ENCODE results near the gene ZSWIM6. TPM values are rescaled to one million over a fixed set of nuclear protein-coding genes. Genes with fewer than 3 reads are reported as not detected.
"Not testable (repeated sequence)": the region's sequence is repeated elsewhere in the genome, so short reads cannot be mapped to it uniquely, and the experiment has no call there.

The ZSWIM6 gene
- polyA plus RNA-seq, 2 donors = 3.6 to 5.4 TPM

GRCh38 chr5:61421262-61421661 is 89.2 kb downstream of the ZSWIM6 start:
- H3K9me3 ChIP-seq (ENCODE audit: control insufficient read depth in 2 of 2, insufficient read depth in 1 of 2, low read depth in 1 of 2, low read length in 1 of 2); H3K27ac ChIP-seq (ENCODE audit: low read depth in 2 of 2, low read length in 1 of 2); H3K4me1 ChIP-seq (ENCODE audit: control insufficient read depth in 2 of 2, insufficient read depth in 2 of 2, low read length in 1 of 2); H3K36me3 ChIP-seq (ENCODE audit: control insufficient read depth in 2 of 2, insufficient read depth in 2 of 2, low read length in 1 of 2); H3K27me3 ChIP-seq (ENCODE audit: control insufficient read depth in 1 of 2, insufficient read depth in 2 of 2, low read length in 2 of 2); H3K4me3 ChIP-seq (ENCODE audit: low read depth in 1 of 2, low read length in 2 of 2): not testable (repeated sequence)

- Histone ChIP-seq H3K27me3 (ENCODE audit: control insufficient read depth in 1 of 2, insufficient read depth in 2 of 2, low read length in 2 of 2) (no peaks in the 10 kb centered on the region), H3K36me3 (ENCODE audit: control insufficient read depth in 2 of 2, insufficient read depth in 2 of 2, low read length in 1 of 2) (no peaks in the 10 kb centered on the region), H3K4me1 (ENCODE audit: control insufficient read depth in 2 of 2, insufficient read depth in 2 of 2, low read length in 1 of 2) (no peaks in the 10 kb centered on the region), H3K9me3 (ENCODE audit: control insufficient read depth in 2 of 2, insufficient read depth in 1 of 2, low read depth in 1 of 2, low read length in 1 of 2) (no peaks in the 10 kb centered on the region), H3K27ac (ENCODE audit: low read depth in 2 of 2, low read length in 1 of 2) (no peak overlapping the region), H3K4me3 (ENCODE audit: low read depth in 1 of 2, low read length in 2 of 2) (no peak overlapping the region)
- WGBS, 2 donors = 62 to 63% methylated on average over 3 of the region's 3 CpGs
Measured at GRCh38 chr5:61423487-61424145, 91.6 kb downstream of the ZSWIM6 start.

GRCh38 chr5:61425918-61426317 is 93.9 kb downstream of the ZSWIM6 start:
- 95 to 96% methylated on average over 1 of the region's 1 CpG for WGBS, 2 donors
- H3K4me1 ChIP-seq (ENCODE audit: control insufficient read depth in 2 of 2, insufficient read depth in 2 of 2, low read length in 1 of 2) = no peaks in the 10 kb centered on the region
- no peak overlapping the region for H3K27ac ChIP-seq (ENCODE audit: low read depth in 2 of 2, low read length in 1 of 2)
- no peaks in the 10 kb centered on the region for H3K36me3 ChIP-seq (ENCODE audit: control insufficient read depth in 2 of 2, insufficient read depth in 2 of 2, low read length in 1 of 2)
- no peaks in the 10 kb centered on the region for H3K27me3 ChIP-seq (ENCODE audit: control insufficient read depth in 1 of 2, insufficient read depth in 2 of 2, low read length in 2 of 2)
- H3K4me3 ChIP-seq (ENCODE audit: low read depth in 1 of 2, low read length in 2 of 2) = no peak overlapping the region
- H3K9me3 ChIP-seq (ENCODE audit: control insufficient read depth in 2 of 2, insufficient read depth in 1 of 2, low read depth in 1 of 2, low read length in 1 of 2) = no peaks in the 10 kb centered on the region

GRCh38 chr5:61429906-61430305 is 97.8 kb downstream of the ZSWIM6 start:
- 92 to 95% methylated on average over 1 of the region's 1 CpG for WGBS, 2 donors
- H3K9me3 ChIP-seq (ENCODE audit: control insufficient read depth in 2 of 2, insufficient read depth in 1 of 2, low read depth in 1 of 2, low read length in 1 of 2) = no peaks in the 10 kb centered on the region
- H3K36me3 ChIP-seq (ENCODE audit: control insufficient read depth in 2 of 2, insufficient read depth in 2 of 2, low read length in 1 of 2) = no peaks in the 10 kb centered on the region
- H3K4me3 ChIP-seq (ENCODE audit: low read depth in 1 of 2, low read length in 2 of 2) = no peak overlapping the region
- no peaks in the 10 kb centered on the region for H3K27me3 ChIP-seq (ENCODE audit: control insufficient read depth in 1 of 2, insufficient read depth in 2 of 2, low read length in 2 of 2)
- peaks cover 0 to 2% of the 10 kb centered on the region in 2 donors for H3K4me1 ChIP-seq (ENCODE audit: control insufficient read depth in 2 of 2, insufficient read depth in 2 of 2, low read length in 1 of 2)
- H3K27ac ChIP-seq (ENCODE audit: low read depth in 2 of 2, low read length in 1 of 2) = no peak overlapping the region

- Histone ChIP-seq H3K27ac (ENCODE audit: low read depth in 2 of 2, low read length in 1 of 2) (no peak overlapping the region), H3K27me3 (ENCODE audit: control insufficient read depth in 1 of 2, insufficient read depth in 2 of 2, low read length in 2 of 2) (no peaks in the 10 kb centered on the region), H3K4me3 (ENCODE audit: low read depth in 1 of 2, low read length in 2 of 2) (no peak overlapping the region), H3K9me3 (ENCODE audit: control insufficient read depth in 2 of 2, insufficient read depth in 1 of 2, low read depth in 1 of 2, low read length in 1 of 2) (no peaks in the 10 kb centered on the region), H3K36me3 (ENCODE audit: control insufficient read depth in 2 of 2, insufficient read depth in 2 of 2, low read length in 1 of 2) (no peaks in the 10 kb centered on the region), H3K4me1 (ENCODE audit: control insufficient read depth in 2 of 2, insufficient read depth in 2 of 2, low read length in 1 of 2) (peaks cover 0 to 2% of the 10 kb centered on the region in 2 donors)
- 40 to 49% methylated on average over 6 of the region's 6 CpGs for WGBS, 2 donors
Measured at GRCh38 chr5:61431923-61432620, 100.0 kb downstream of the ZSWIM6 start.

- peaks cover 0 to 2% of the 10 kb centered on the region in 2 donors for H3K4me1 ChIP-seq (ENCODE audit: control insufficient read depth in 2 of 2, insufficient read depth in 2 of 2, low read length in 1 of 2)
- no peaks in the 10 kb centered on the region for H3K36me3 ChIP-seq (ENCODE audit: control insufficient read depth in 2 of 2, insufficient read depth in 2 of 2, low read length in 1 of 2)
- no peak overlapping the region for H3K27ac ChIP-seq (ENCODE audit: low read depth in 2 of 2, low read length in 1 of 2)
- no peaks in the 10 kb centered on the region for H3K27me3 ChIP-seq (ENCODE audit: control insufficient read depth in 1 of 2, insufficient read depth in 2 of 2, low read length in 2 of 2)
- H3K9me3 ChIP-seq (ENCODE audit: control insufficient read depth in 2 of 2, insufficient read depth in 1 of 2, low read depth in 1 of 2, low read length in 1 of 2) = no peaks in the 10 kb centered on the region
- no peak overlapping the region for H3K4me3 ChIP-seq (ENCODE audit: low read depth in 1 of 2, low read length in 2 of 2)
- 71 to 76% methylated on average over 2 of the region's 2 CpGs for WGBS, 2 donors
Measured at GRCh38 chr5:61435368-61435767, 103.3 kb downstream of the ZSWIM6 start.

- no peaks in the 10 kb centered on the region for H3K36me3 ChIP-seq (ENCODE audit: control insufficient read depth in 2 of 2, insufficient read depth in 2 of 2, low read length in 1 of 2)
- H3K9me3 ChIP-seq (ENCODE audit: control insufficient read depth in 2 of 2, insufficient read depth in 1 of 2, low read depth in 1 of 2, low read length in 1 of 2) = no peaks in the 10 kb centered on the region
- no peaks in the 10 kb centered on the region for H3K27me3 ChIP-seq (ENCODE audit: control insufficient read depth in 1 of 2, insufficient read depth in 2 of 2, low read length in 2 of 2)
- no peak overlapping the region for H3K27ac ChIP-seq (ENCODE audit: low read depth in 2 of 2, low read length in 1 of 2)
- no peaks in the 10 kb centered on the region for H3K4me1 ChIP-seq (ENCODE audit: control insufficient read depth in 2 of 2, insufficient read depth in 2 of 2, low read length in 1 of 2)
- no peak overlapping the region for H3K4me3 ChIP-seq (ENCODE audit: low read depth in 1 of 2, low read length in 2 of 2)
- WGBS, 2 donors = 86 to 92% methylated on average over 3 of the region's 3 CpGs
Measured at GRCh38 chr5:61438298-61438970, 106.4 kb downstream of the ZSWIM6 start.

GRCh38 chr5:61440086-61440485 is 108.0 kb downstream of the ZSWIM6 start:
- Histone ChIP-seq H3K4me1 (ENCODE audit: control insufficient read depth in 2 of 2, insufficient read depth in 2 of 2, low read length in 1 of 2) (no peaks in the 10 kb centered on the region), H3K9me3 (ENCODE audit: control insufficient read depth in 2 of 2, insufficient read depth in 1 of 2, low read depth in 1 of 2, low read length in 1 of 2) (no peaks in the 10 kb centered on the region), H3K27me3 (ENCODE audit: control insufficient read depth in 1 of 2, insufficient read depth in 2 of 2, low read length in 2 of 2) (no peaks in the 10 kb centered on the region), H3K36me3 (ENCODE audit: control insufficient read depth in 2 of 2, insufficient read depth in 2 of 2, low read length in 1 of 2) (no peaks in the 10 kb centered on the region), H3K4me3 (ENCODE audit: low read depth in 1 of 2, low read length in 2 of 2) (no peak overlapping the region), H3K27ac (ENCODE audit: low read depth in 2 of 2, low read length in 1 of 2) (no peak overlapping the region)
- WGBS, 2 donors = 53 to 60% methylated on average over 3 of the region's 3 CpGs

GRCh38 chr5:61440596-61440995 is 108.5 kb downstream of the ZSWIM6 start:
- Histone ChIP-seq H3K4me1 (ENCODE audit: control insufficient read depth in 2 of 2, insufficient read depth in 2 of 2, low read length in 1 of 2) (no peaks in the 10 kb centered on the region), H3K9me3 (ENCODE audit: control insufficient read depth in 2 of 2, insufficient read depth in 1 of 2, low read depth in 1 of 2, low read length in 1 of 2) (no peaks in the 10 kb centered on the region), H3K4me3 (ENCODE audit: low read depth in 1 of 2, low read length in 2 of 2) (no peak overlapping the region), H3K27ac (ENCODE audit: low read depth in 2 of 2, low read length in 1 of 2) (peak overlapping the region; percentile 4 to 63), H3K36me3 (ENCODE audit: control insufficient read depth in 2 of 2, insufficient read depth in 2 of 2, low read length in 1 of 2) (no peaks in the 10 kb centered on the region), H3K27me3 (ENCODE audit: control insufficient read depth in 1 of 2, insufficient read depth in 2 of 2, low read length in 2 of 2) (no peaks in the 10 kb centered on the region)
- WGBS, 2 donors = 36 to 66% methylated on average over 3 of the region's 3 CpGs
